Renal pelvis (tissue), 4 donors: ENCODE measurements around the gene PTPN3. TPM values are rescaled to one million over a fixed set of nuclear protein-coding genes. Genes with fewer than 3 reads are reported as not detected.
"Not testable (repeated sequence)": the region's sequence is repeated elsewhere in the genome, so short reads cannot be mapped to it uniquely, and the experiment has no call there.

Source experiments
- DNase-seq: peaks from one replicate; pipeline ENCODE4 v3.0.0-alpha.2; 2013
- polyA plus RNA-seq, 3 donors: library from polyadenylated mRNA; unstranded; fragments of 120-200 nt; gene quantifications; one replicate each; pipeline ENCODE4 v1.2.1, GENCODE V29; 2013; ENCODE audit not compliant: insufficient read length in 3 of 3

Gene PTPN3
- polyA plus RNA-seq, 3 donors = 44.8 to 66.0 (median 51.2) TPM

DNA sequence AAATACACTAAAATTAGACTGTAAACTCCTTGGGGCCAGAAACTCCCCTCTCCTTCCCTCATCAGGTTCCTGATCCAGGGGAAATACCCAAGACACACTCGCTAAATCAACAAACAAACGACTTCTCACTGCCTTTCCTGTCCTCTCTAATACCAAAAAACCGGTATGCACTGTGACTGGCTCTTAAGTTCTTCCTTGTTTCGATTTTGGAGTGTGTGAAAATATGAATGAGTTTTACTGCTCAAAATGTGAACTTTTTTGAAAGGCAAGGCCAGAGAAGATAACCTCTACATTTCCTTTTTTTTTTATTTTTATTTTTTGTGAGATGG is 96.2 kb downstream of the PTPN3 start:
- DNase-seq = no peak

DNA sequence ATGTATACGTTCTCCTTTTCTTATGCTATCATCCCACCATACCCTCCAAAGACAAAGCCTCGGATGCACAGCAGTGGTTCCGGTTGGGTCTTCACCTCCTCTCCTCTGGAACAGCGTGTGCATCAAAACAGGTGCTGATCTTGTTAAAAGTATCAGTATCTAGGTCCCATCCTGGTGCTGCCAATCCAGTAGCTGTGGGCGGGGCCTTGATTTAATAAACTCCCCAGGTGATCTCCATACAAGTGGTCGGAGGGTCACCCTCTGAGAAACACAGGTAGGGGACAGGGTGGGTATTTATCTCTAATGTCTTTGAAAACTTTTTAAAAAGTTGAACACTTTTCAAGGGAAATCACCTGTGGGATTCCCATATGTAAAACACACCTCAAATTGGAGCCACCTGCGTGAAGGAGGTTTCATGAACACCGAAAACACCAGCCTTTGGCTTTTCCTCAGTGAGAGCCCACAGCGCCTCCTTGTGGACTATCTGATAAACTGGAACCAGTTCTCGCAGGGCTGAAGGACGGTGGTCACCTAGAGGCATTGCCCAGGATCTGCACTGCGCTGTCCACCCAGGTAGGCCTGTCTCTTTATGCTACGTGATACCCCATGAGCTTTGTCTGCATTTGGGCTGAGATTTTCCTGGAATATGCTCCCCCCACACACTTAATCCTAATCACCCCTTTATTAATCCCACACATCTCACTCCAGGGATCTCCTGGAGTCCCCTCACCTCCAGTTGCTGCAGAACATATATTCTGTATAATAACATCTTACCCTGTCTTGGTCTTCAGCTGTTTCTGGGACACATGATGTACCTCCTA is 96.7 kb downstream of the PTPN3 start:
- DNase-seq = peak; percentile 34

DNA sequence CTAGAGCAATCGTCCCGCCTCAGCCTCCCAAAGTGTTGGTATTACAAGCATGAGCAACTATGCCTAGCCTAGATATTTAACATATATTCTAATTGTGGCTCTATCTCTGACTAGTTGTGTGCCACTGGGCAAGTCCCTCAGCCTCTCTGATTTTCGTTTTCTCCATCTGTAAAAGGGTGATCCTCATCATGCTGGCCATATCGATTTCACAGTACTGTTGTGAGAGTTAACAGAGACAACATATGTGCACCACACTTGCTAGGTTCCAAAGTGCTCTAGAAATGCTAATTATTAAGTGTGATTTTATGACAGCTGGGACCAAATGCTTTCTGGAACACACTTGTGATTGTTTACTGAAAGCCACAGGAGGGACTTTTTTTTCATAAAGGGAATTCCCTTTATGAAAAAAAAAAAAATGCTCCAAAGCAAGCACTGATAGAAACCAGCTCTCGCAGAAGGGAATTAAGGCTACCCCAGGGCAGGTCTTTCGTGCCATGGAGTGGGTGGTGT is 98.8 kb downstream of the PTPN3 start:
- no peak for DNase-seq

DNA sequence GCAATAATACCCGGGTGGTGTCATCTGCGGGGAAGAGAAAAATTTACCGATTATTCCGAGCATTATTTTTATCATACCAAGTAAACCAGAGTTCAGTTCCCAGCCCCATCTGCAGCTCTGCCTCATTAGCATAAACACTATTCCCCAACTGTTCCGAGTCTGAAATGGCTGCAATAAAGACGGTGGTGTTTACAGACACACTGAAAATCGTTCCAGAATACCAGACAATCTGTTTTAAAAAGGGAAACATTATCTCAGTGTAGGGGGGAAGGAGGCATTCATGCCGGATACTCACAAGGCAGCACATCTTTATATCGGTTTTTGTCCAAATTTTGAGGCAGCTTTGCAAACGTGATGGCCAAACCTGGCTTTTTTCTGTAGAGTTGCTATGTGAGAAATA is 106.9 kb downstream of the PTPN3 start:
- DNase-seq = no peak

DNA sequence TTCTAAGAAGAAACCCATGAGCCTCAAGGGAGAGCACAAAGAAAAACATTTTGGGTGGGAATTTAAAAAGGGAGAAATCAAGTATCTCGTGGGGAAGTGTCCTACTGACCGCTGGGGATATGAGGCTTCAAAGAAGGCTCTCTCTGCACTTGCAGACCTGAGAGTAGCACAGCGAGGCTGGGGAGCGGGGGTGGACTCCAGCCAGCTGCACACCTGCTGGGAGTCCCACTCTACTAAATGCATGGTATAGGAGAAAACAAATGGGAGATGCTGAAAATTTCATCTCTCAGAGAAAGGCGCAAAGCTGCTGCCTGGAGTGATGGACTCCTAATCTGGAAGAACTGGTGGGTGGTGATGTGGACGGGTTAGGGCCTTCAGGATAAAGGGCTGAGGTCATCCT is 110.3 kb downstream of the PTPN3 start:
- DNase-seq = no peak

DNA sequence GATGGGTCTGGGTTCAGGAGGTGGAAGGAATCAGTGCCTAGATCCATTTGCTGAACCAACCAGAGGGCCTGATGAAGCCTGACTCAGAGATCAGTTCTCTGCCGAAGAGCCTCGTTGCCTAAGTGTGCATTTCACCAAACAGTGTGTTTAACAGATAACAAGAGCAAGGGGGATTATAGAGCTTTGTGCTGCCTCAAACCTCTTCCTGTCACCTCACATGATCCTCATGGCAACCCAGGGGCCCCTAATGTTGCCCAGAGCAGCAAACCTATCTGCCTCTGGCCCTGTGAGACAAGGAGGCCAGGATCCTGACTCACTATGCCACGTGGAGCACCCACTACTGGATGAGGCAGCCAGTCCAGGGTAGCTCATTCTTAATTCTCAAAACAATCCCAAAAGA is 110.9 kb downstream of the PTPN3 start:
- DNase-seq = no peak

DNA sequence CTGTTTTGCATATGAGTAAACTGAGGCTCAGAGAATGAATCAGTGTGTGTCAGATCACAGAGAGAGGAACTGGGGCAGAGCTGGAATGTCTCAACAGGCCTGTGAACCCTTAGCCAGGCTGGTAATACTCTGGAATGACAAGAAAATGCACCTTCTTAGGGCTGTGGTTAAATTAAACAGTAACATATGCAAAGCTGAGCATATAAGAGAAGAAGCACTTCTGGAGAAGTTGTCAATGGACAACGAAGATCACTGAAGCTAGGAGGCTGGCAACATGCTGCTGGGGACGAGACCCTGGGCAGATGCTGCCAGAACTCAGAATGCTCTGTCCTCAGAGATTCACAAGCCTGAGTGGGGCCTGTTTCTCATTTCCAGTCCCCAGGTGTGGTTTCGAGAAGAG is 112.6 kb downstream of the PTPN3 start:
- DNase-seq = no peak

DNA sequence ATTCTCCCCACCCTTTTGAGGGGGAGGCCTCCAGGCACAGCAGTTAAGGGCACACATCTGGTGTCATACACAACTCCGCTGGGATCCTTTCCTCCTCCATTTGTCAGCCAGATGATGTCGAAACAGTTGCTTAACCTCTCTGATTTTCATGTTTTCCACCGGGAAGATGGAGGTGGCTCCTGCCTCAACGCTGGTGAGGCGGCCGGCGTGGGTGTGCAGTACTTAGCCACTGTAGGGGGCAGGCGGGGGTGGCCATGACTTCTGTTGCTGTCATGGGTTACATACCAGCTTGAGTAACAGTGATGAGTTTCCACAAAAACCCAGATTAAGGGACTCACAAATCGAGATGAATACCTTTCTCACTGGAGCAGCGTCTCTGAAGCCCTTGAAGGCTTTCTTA is 114.2 kb downstream of the PTPN3 start:
- no peak for DNase-seq

DNA sequence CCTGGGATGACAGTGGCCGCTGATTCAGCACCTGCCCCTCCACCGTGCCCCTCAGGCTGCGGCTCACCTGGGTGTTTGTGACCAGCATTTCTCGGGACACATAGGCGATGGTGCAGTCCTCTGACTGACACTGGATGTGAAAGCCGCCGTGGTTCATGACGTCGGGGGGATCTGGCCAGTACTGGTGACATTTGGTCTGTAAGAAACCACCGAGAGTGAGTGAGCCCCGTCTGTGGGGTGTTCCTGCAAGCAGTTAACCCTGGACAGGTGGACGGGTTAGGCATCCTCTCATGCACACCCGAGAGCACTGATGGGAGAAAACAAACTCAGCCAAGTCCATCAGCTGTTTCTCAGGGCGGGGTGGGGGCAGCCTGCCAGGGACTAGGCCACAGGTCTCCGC is 114.8 kb downstream of the PTPN3 start:
- DNase-seq = no peak

DNA sequence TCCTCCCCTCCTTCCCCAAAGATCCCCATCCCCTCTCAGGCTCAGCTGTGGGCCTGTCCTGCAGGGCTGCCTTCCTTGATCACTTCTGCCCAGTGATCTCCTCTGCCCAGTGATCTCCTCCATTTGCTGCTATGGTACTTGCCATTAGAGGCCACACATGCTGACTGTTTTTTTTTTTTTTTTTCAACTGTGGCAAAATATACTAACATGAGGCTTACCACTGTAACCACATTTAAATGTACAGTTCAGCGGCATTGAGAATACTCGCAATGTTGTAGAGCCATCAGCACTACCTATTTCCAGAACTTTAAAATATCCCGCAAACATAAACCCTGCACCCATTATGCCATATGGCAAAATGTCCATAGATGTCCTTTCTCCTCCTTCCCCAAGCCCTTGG is 115.5 kb downstream of the PTPN3 start:
- no peak for DNase-seq

DNA sequence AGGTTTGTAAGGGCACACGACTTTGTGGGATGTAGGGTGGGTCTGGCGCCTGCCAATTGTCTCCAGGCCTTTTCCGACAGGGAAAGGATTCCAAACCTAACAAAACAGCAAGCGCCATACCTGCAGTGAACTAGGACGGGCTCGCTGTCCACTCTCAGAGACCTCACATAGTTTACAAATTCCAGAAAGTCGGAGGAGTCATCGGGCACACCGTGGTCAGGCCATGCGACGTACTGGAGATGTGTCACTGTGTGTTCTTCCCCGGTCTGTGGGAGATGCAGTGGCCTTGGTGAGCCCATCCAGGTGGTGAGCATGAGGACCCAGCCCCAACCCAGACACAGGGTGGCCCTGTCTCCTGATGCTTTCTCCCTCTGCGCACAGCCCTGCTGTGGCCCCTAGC is 115.9 kb downstream of the PTPN3 start:
- no peak for DNase-seq

DNA sequence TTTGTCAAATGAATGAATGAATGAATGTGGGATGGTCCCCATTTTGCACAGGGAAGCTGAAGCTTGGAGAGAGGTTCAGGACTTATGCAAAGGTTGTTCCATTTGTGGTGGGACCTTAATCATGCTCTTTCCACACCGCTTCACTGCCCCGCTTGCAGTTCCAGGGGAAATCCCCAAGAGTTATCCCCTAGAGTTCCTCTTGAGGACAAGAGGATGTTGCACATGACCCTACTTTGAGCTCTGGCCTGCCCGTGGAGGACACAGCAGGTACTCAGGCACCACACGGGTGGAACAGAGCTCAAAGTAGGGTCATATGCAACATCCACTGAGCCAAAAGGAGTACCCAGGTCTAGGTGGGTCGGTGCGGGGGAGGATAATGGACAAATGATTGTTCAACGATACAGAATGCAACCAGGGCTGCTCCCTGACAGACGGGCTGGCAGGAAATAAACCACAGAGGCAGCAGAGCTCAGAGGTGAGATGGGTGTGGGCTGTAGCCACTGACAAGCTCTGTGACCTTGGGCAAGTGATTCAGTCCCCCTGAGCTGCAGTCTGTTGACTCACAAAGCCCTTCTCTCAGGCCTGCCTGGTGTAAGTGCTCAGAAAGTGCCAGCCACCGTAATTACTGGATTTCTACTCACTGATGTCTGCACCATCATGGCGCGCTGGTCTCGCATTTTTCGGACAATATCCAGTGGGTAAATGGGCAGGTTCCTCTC is 116.9 kb downstream of the PTPN3 start:
- DNase-seq = no peak

DNA sequence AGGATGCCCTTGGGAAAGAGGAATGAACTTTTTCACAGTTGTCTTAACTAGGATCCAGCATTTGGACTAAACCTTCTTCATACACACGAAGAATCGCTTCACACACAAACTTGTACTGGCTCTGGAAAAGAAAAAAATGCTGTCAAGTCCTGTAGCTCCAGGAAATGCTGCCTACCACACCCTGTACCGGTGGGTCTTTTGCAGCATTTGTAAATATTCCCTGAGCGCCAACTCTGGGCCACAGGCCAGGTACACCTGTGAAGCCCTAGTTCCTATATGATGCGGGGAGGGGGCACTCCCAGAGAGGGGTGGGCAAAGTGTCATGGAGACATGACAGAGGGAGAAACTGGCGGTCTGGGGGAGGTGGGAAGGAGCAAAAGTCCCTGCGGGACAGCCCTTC is 118.6 kb downstream of the PTPN3 start:
- no peak for DNase-seq

DNA sequence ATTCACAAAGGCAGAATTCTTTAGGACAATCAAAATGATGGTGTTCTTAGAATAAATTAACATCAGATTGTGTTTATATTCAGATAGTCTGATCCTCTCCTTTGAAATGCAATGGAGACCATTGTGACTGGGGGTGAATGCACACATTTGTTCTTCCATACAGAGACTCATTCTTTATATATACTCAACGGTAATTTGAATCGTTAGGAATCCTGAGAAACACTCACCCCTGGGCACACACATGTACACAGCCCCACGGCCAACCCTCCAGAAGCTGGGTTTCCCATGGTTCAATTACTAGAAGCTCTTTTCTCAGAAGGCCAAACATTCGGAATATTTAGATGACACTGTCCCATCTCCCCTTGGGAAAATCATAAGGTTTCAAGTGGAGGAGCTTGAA is 119.8 kb downstream of the PTPN3 start:
- no peak for DNase-seq

DNA sequence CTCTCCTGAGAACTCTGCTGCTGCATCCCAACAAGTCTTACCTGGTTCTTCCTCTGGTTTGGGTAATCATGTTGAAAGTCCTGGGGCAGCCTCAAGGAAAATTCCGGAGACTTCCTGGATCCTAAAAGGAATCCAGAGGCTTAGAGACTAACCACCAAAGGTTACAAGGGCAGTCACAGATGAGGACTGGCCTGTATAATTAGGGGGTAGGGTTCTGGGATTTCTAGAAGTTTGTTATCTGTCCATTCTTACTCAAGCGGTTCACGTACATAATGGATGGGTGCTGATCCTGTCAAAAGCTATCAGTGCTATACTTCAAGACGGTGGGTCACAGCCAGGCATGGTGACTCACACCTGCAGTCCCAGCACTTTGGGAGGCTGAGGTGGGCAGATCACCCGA is 125.9 kb downstream of the PTPN3 start:
- DNase-seq = no peak

DNA sequence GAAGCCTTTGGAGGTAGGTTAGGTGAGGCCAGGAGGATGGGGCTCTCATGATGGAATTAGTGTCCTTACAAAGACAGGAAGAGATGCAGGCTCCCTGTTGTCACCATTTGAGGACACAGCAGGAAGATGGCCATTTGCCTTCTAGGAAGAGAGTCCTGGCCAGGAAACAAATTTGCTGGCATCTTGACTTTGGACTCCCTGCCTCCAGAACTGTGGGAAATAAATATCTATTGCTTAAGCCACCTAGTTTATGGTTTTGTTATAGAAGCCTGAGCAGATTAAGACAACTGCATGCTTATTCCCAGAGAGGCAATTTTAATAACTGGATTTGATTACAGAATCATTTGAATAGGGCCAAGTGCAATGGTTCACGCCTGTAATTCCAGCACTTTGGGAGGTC is 126.7 kb downstream of the PTPN3 start:
- DNase-seq = no peak

DNA sequence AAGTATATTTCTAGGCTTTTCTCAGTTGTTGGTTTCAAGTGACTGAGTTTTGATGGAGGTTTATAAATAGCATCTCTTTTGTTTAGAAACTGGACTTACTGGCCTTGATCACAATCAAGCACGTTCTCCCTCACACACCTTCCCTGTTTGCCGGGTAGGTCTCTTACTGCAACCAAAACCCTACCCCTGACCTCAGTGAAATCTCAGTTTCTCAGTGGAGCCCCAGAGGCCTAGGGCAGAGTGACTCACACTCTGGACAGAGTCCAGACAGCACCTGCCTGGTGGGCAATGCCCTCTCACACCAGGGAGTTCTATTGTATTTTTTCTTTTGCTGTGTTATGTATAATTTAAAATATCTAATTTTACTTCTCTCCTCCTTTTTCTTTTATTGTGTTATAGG is 128.8 kb downstream of the PTPN3 start:
- peak; percentile 17 for DNase-seq

DNA sequence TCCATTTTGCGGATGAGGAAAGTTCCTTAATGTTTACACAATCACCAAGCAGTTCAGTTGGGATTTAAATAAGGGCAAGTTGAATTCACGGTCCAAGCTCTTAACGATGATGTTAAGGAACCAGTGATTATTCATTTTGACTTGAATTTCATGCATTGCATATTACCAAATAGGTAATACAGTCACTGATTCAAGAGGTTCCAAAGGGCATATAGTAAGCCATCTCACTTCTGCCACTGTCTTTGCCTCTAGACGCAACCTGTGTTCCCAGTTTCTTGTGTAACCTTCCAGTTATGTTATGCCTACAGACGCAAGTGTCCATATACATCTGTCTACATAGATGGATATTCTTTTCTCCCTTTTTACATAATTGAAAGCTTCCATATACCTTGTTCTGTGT is 137.3 kb downstream of the PTPN3 start:
- no peak for DNase-seq

DNA sequence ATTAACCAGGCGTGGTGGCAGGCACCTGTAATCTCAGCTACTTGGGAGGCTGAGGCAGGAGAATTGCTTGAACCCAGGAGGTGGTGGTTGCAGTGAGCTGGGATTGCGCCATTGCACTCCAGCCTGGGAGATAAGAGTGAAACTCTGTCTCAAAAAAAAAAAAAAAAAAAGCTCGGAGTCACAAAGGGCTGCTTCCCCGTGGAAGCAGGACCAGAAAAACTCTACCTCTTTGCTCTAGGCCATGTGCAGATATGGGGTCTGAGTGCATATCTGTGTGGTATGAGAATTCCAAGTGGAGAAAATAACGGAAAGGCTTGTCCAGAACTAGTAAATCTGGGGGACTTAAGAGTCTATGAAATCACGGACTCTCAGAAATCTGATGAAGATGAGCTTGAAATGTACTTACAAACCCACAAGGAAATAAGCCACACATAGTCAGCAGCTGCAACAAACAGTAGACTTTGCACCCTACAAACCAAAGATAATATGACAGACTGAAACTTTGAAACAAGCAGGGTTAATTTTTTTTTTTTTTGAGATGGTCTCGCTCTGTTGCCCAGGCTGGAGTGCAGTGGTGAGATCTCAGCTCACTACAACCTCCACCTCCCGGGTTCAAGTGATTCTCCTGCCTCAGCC is 139.0 kb downstream of the PTPN3 start:
- DNase-seq = not testable (repeated sequence)

DNA sequence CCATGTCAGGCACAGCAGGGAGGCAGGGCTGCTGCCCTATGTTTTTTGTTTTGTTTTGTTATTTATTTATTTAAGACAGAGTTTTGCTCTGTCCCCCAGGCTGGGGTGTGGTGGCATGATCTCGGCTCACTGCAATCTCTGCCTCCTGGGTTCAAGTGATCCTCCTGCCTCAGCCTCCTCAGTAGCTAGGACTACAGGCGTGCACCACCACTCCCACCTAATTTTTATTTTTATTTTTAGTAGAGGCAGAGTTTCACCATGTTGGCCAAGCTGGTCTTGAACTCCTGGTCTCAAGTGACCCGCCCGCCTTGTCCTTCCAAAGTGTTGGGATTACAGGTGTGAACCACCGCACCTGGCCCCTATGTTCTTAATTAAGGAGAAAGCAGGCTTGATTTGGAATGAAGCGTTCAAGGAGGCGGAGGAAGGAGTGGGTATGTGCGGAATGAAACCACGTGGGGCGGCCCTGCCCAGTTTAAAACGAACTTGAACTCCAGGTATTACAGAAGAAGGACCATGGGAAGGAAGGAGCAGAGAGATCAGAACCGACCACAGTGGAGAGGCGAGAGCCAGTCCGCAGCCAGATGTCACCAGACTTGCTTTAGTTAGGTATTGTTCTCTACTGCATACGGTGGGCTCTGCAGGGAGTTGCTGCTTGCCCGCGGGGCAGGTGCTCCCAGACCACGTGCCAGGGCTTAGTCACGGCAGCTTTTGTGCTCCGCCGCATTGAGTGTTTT is 142.4 kb downstream of the PTPN3 start:
- DNase-seq = no peak

DNA sequence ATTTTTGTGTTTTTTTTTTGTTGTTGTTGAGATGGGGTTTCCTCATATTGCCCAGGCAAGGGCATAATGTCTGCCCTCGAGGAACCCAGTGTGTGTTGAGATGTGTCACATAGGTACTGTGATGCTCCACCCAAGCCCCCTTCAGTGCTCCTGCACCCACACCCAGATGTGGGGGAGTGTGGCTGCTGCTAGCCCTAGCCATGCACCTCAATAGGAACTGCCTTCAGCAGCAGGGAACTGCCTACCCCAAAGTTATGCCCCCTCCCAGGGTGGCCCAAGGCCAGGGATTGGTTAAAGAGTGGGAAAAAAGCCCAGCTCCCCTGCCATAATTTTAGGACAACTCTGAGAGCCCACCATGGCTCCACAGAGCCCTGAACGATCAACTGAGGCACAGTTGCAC is 143.9 kb downstream of the PTPN3 start:
- DNase-seq = no peak

DNA sequence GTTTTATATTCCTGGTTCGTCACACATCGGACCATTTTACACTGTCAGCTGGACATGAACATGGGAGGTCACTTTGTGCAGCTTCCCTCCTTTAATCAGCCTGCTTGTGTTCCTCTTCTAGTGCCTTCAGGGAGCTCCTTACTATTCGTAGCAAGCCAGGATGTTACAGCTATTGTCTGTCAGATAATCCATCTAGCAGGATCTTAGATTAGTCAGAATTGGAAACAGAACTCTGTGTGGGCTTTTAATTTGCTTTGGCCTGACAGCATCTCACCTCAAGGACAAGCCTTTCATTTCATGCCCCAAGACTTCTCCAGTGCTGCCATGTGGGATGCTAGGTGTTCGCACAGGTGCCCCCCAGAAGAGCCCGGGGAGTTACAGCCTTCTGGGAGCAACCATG is 147.1 kb downstream of the PTPN3 start:
- no peak for DNase-seq
